ENCODE measurements around the gene MCEMP1. TPM values are rescaled to one million over a fixed set of nuclear protein-coding genes. Genes with fewer than 3 reads are reported as not detected.

The MCEMP1 gene
- total RNA-seq, 2 donors from 2014 or later = not detected

- Histone ChIP-seq H3K9me3 (no peaks in the 10 kb centered on the region), H3K27me3 (no peaks in the 10 kb centered on the region), H3K4me1 (no peaks in the 10 kb centered on the region), H3K27ac (no peak overlapping the region), H3K36me3 (replicated peaks in 1 of 2; ENCODE audit: insufficient read depth in 1 of 2, low read depth in 2 of 2) (no peaks in the 10 kb centered on the region), H3K4me3 (no peak overlapping the region)
- 78 to 82% methylated on average over 13 to 14 of the region's 14 CpGs for WGBS, 2 donors
- TF ChIP-seq POLR2A (IDR thresholded peaks at IDR 0.05) (no peak), CTCF (IDR thresholded peaks at IDR 0.05) (no peak)
- ATAC-seq (no peak), DNase-seq (no peak)
- intact Hi-C loops (cut with DNase I) = no loop called here
Observed at GRCh38 chr19:7662657-7663056, 14.2 kb upstream of the MCEMP1 start.

GRCh38 chr19:7663706-7664105 is 13.2 kb upstream of the MCEMP1 start:
- TF ChIP-seq POLR2A (IDR thresholded peaks at IDR 0.05) (no peak), CTCF (IDR thresholded peaks at IDR 0.05) (no peak)
- H3K4me1 ChIP-seq = no peaks in the 10 kb centered on the region
- DNase-seq (no peak), ATAC-seq (no peak)
- intact Hi-C loops (cut with DNase I) = no loop called here
- H3K4me3 ChIP-seq = no peak overlapping the region
- H3K36me3 ChIP-seq (replicated peaks in 1 of 2; ENCODE audit: insufficient read depth in 1 of 2, low read depth in 2 of 2) = no peaks in the 10 kb centered on the region
- WGBS, 2 donors = 51 to 71% methylated on average over 5 to 7 of the region's 7 CpGs
- H3K27me3 ChIP-seq = no peaks in the 10 kb centered on the region
- no peak overlapping the region for H3K27ac ChIP-seq
- no peaks in the 10 kb centered on the region for H3K9me3 ChIP-seq

- Histone ChIP-seq H3K4me3 (no peak overlapping the region), H3K36me3 (replicated peaks in 1 of 2; ENCODE audit: insufficient read depth in 1 of 2, low read depth in 2 of 2) (no peaks in the 10 kb centered on the region), H3K27ac (no peak overlapping the region), H3K4me1 (no peaks in the 10 kb centered on the region), H3K27me3 (no peaks in the 10 kb centered on the region), H3K9me3 (no peaks in the 10 kb centered on the region)
- intact Hi-C loops (cut with DNase I) = no loop called here
- no peak for ATAC-seq
- 38 to 48% methylated on average over 4 of the region's 4 CpGs for WGBS, 2 donors
- no peak for DNase-seq
- TF ChIP-seq CTCF (IDR thresholded peaks at IDR 0.05) = no peak
- no peak for TF ChIP-seq POLR2A (IDR thresholded peaks at IDR 0.05)
Observed at GRCh38 chr19:7665076-7665475, 11.8 kb upstream of the MCEMP1 start.

- no peak within 1 kb of the TSS for H3K4me3 ChIP-seq
- ATAC-seq (no peak), DNase-seq (no peak)
- no peak for TF ChIP-seq CTCF (IDR thresholded peaks at IDR 0.05)
- no peak for TF ChIP-seq POLR2A (IDR thresholded peaks at IDR 0.05)
- H3K27me3 ChIP-seq = no peaks in the 10 kb centered on the region
- intact Hi-C loops (cut with DNase I) = no loop called here
- no peaks in the 10 kb centered on the region for H3K4me1 ChIP-seq
- WGBS, 2 donors = 39 to 47% methylated on average over 5 to 9 of the region's 9 CpGs
- H3K27ac ChIP-seq = no peak within 1 kb of the TSS
- no peaks in the 10 kb centered on the region for H3K9me3 ChIP-seq
- H3K36me3 ChIP-seq (replicated peaks in 1 of 2; ENCODE audit: insufficient read depth in 1 of 2, low read depth in 2 of 2) = no peaks in the 10 kb centered on the region
Observed at GRCh38 chr19:7668842-7669241, 8.0 kb upstream of the MCEMP1 start, which contains the start of gene RETN. RETN (plus strand) TSS chr19:7669049; CDS start chr19:7669327, 278 bp downstream.

- no peak for TF ChIP-seq CTCF (IDR thresholded peaks at IDR 0.05)
- TF ChIP-seq POLR2A (IDR thresholded peaks at IDR 0.05) = no peak
- DNase-seq = no peak
- Histone ChIP-seq H3K4me3 (no peak overlapping the region), H3K27ac (no peak overlapping the region), H3K4me1 (no peaks in the 10 kb centered on the region), H3K9me3 (no peaks in the 10 kb centered on the region), H3K36me3 (replicated peaks in 1 of 2; ENCODE audit: insufficient read depth in 1 of 2, low read depth in 2 of 2) (no peaks in the 10 kb centered on the region), H3K27me3 (no peaks in the 10 kb centered on the region)
- intact Hi-C loops (cut with DNase I) = no loop called here
- no peak for ATAC-seq
- WGBS, 2 donors = 18 to 24% methylated on average over 8 to 9 of the region's 9 CpGs
Observed at GRCh38 chr19:7669641-7670040, 7.2 kb upstream of the MCEMP1 start.
